Measurements from ENCODE around the gene ZNF598. TPM values are rescaled to one million over a fixed set of nuclear protein-coding genes. Genes with fewer than 3 reads are reported as not detected.

ZNF598 gene
- total and polyA plus RNA-seq, 2 of the 13 experiments (the other 11 are each of a cell fraction or from before 2014, with no cell fraction given) = 13.5 to 14.2 TPM

DNA sequence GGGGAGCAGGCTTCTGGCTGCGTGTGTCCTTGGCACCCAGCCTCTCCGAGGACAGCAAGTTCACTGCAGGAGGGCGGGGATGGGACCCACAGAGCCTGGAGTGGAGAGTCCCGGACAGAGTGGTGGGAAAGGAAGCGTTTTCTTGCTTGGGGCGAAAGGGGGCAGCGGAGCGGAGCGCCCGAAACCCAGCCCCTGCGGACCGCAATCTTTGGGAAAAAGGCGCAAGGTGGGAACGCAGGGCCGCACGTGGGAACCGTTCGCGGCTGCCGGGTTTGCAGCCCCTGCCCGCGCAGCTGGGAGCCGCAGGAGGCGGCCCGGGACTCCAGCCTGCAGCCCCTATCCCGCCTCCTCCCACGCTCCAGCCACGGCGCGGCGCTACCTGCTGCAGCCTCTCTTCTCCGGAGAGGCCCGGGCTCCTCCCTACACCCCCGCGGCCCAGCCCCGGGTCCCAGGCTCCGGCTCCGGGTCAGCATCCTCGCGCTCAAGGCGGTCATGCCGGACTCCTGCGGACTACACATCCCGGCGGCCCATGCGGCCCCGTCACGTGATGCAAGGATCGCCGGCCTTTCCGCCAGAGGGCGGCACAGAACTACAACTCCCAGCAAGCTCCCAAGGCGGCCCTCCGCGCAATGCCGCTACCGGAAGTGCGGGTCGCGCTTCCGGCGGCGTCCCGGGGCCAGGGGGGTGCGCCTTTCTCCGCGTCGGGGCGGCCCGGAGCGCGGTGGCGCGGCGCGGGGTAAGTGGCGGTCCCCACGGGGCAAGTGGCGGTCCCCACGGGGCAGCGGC lies 37.9 kb upstream of the ZNF598 start, which contains the start of the genes NTHL1 and TSC2 (continued):
- TF ChIP-seq, protein P1, sequence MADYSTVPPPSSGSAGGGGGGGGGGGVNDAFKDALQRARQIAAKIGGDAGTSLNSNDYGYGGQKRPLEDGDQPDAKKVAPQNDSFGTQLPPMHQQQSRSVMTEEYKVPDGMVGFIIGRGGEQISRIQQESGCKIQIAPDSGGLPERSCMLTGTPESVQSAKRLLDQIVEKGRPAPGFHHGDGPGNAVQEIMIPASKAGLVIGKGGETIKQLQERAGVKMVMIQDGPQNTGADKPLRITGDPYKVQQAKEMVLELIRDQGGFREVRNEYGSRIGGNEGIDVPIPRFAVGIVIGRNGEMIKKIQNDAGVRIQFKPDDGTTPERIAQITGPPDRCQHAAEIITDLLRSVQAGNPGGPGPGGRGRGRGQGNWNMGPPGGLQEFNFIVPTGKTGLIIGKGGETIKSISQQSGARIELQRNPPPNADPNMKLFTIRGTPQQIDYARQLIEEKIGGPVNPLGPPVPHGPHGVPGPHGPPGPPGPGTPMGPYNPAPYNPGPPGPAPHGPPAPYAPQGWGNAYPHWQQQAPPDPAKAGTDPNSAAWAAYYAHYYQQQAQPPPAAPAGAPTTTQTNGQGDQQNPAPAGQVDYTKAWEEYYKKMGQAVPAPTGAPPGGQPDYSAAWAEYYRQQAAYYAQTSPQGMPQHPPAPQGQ (CRISPR knock-in tag; IDR thresholded peaks at IDR 0.05; ENCODE audit: borderline replicate concordance) = peak; percentile 74; the same call in 1 of the 2 replicates
- TF ChIP-seq SP5 (CRISPR knock-in tag; IDR thresholded peaks at IDR 0.05; ENCODE audit: borderline replicate concordance, low read depth) (no peak), ZNF264 (CRISPR knock-in tag; IDR thresholded peaks at IDR 0.05) (peak; percentile 44; the same call in 1 of the 2 replicates), ZBTB7B (CRISPR knock-in tag; IDR thresholded peaks at IDR 0.05) (peak; percentile 40; the same call in 1 of the 2 replicates), ELF4 (CRISPR knock-in tag; IDR thresholded peaks at IDR 0.05; ENCODE audit: borderline replicate concordance) (no peak; the same call in 1 of the 2 replicates), ZNF10 (CRISPR knock-in tag; IDR thresholded peaks at IDR 0.05; ENCODE audit: borderline replicate concordance, low read depth) (no peak), ZFP37 (CRISPR knock-in tag; IDR thresholded peaks at IDR 0.05; ENCODE audit: borderline replicate concordance) (no peak), ZNF510 (CRISPR knock-in tag; IDR thresholded peaks at IDR 0.05; ENCODE audit: low read depth) (no peak; the same call in 1 of the 2 replicates), STAT5B (CRISPR knock-in tag; IDR thresholded peaks at IDR 0.05) (no peak), ETV6 (CRISPR knock-in tag; conservative IDR thresholded peaks at IDR 0.05) (peak; percentile 50; the same call in 1 of the 2 replicates), GATAD2A (CRISPR knock-in tag; IDR thresholded peaks at IDR 0.05) (peak; percentile 66)
- TF ChIP-seq, protein P2, sequence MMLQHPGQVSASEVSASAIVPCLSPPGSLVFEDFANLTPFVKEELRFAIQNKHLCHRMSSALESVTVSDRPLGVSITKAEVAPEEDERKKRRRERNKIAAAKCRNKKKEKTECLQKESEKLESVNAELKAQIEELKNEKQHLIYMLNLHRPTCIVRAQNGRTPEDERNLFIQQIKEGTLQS (CRISPR knock-in tag; IDR thresholded peaks at IDR 0.05) = no peak
- TF ChIP-seq, protein P3, sequence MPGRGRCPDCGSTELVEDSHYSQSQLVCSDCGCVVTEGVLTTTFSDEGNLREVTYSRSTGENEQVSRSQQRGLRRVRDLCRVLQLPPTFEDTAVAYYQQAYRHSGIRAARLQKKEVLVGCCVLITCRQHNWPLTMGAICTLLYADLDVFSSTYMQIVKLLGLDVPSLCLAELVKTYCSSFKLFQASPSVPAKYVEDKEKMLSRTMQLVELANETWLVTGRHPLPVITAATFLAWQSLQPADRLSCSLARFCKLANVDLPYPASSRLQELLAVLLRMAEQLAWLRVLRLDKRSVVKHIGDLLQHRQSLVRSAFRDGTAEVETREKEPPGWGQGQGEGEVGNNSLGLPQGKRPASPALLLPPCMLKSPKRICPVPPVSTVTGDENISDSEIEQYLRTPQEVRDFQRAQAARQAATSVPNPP (CRISPR knock-in tag; IDR thresholded peaks at IDR 0.05) = no peak
- TF ChIP-seq, protein P4, sequence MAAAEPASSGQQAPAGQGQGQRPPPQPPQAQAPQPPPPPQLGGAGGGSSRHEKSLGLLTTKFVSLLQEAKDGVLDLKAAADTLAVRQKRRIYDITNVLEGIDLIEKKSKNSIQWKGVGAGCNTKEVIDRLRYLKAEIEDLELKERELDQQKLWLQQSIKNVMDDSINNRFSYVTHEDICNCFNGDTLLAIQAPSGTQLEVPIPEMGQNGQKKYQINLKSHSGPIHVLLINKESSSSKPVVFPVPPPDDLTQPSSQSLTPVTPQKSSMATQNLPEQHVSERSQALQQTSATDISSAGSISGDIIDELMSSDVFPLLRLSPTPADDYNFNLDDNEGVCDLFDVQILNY (CRISPR knock-in tag; conservative IDR thresholded peaks at IDR 0.05) = no peak
- TF ChIP-seq, protein P5, sequence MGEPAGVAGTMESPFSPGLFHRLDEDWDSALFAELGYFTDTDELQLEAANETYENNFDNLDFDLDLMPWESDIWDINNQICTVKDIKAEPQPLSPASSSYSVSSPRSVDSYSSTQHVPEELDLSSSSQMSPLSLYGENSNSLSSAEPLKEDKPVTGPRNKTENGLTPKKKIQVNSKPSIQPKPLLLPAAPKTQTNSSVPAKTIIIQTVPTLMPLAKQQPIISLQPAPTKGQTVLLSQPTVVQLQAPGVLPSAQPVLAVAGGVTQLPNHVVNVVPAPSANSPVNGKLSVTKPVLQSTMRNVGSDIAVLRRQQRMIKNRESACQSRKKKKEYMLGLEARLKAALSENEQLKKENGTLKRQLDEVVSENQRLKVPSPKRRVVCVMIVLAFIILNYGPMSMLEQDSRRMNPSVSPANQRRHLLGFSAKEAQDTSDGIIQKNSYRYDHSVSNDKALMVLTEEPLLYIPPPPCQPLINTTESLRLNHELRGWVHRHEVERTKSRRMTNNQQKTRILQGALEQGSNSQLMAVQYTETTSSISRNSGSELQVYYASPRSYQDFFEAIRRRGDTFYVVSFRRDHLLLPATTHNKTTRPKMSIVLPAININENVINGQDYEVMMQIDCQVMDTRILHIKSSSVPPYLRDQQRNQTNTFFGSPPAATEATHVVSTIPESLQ (CRISPR knock-in tag; conservative IDR thresholded peaks at IDR 0.05) = no peak
- TF ChIP-seq, protein P6, sequence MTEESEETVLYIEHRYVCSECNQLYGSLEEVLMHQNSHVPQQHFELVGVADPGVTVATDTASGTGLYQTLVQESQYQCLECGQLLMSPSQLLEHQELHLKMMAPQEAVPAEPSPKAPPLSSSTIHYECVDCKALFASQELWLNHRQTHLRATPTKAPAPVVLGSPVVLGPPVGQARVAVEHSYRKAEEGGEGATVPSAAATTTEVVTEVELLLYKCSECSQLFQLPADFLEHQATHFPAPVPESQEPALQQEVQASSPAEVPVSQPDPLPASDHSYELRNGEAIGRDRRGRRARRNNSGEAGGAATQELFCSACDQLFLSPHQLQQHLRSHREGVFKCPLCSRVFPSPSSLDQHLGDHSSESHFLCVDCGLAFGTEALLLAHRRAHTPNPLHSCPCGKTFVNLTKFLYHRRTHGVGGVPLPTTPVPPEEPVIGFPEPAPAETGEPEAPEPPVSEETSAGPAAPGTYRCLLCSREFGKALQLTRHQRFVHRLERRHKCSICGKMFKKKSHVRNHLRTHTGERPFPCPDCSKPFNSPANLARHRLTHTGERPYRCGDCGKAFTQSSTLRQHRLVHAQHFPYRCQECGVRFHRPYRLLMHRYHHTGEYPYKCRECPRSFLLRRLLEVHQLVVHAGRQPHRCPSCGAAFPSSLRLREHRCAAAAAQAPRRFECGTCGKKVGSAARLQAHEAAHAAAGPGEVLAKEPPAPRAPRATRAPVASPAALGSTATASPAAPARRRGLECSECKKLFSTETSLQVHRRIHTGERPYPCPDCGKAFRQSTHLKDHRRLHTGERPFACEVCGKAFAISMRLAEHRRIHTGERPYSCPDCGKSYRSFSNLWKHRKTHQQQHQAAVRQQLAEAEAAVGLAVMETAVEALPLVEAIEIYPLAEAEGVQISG (CRISPR knock-in tag; IDR thresholded peaks at IDR 0.05) = peak; percentile 97
- TF ChIP-seq, protein P7, sequence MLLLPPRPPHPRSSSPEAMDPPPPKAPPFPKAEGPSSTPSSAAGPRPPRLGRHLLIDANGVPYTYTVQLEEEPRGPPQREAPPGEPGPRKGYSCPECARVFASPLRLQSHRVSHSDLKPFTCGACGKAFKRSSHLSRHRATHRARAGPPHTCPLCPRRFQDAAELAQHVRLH (CRISPR knock-in tag; IDR thresholded peaks at IDR 0.05; ENCODE audit: borderline replicate concordance, low read depth) = no peak
- TF ChIP-seq, protein P8, sequence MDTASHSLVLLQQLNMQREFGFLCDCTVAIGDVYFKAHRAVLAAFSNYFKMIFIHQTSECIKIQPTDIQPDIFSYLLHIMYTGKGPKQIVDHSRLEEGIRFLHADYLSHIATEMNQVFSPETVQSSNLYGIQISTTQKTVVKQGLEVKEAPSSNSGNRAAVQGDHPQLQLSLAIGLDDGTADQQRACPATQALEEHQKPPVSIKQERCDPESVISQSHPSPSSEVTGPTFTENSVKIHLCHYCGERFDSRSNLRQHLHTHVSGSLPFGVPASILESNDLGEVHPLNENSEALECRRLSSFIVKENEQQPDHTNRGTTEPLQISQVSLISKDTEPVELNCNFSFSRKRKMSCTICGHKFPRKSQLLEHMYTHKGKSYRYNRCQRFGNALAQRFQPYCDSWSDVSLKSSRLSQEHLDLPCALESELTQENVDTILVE (CRISPR knock-in tag; IDR thresholded peaks at IDR 0.05) = peak; percentile 70

All from HepG2 (cell line).